Breast epithelium (tissue), 3 donors: ENCODE data around the gene TENT4A.

Experiments
- POLR2A ChIP-seq: fragments of 450-650 bp; IDR thresholded peaks from one replicate; pipeline ENCODE4 v1.6.1; 2016; ENCODE audit warnings: antibody characterized with exemption, mild to moderate bottlenecking, moderate library complexity
- TF ChIP-seq, protein P1 (sequence below), 3 donors: fragments of 450-650 bp; IDR thresholded peaks; one replicate each; pipeline ENCODE4 v1.5.1; 2016 to 2017; ENCODE audit warnings: antibody characterized with exemption in 3 of 3, mild to moderate bottlenecking in 3 of 3, moderate library complexity in 3 of 3

- TF ChIP-seq, protein P1, sequence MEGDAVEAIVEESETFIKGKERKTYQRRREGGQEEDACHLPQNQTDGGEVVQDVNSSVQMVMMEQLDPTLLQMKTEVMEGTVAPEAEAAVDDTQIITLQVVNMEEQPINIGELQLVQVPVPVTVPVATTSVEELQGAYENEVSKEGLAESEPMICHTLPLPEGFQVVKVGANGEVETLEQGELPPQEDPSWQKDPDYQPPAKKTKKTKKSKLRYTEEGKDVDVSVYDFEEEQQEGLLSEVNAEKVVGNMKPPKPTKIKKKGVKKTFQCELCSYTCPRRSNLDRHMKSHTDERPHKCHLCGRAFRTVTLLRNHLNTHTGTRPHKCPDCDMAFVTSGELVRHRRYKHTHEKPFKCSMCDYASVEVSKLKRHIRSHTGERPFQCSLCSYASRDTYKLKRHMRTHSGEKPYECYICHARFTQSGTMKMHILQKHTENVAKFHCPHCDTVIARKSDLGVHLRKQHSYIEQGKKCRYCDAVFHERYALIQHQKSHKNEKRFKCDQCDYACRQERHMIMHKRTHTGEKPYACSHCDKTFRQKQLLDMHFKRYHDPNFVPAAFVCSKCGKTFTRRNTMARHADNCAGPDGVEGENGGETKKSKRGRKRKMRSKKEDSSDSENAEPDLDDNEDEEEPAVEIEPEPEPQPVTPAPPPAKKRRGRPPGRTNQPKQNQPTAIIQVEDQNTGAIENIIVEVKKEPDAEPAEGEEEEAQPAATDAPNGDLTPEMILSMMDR (IDR thresholded peaks at IDR 0.05) = no peak
- TF ChIP-seq POLR2A = no peak
These were observed 4.0 kb downstream of the TENT4A start for GRCh38 chr5:6717247-6717646.
